Measurements from ENCODE around the gene TAF1D.

TAF1D gene

GRCh38 chr11:93720522-93720921 is 20.8 kb downstream of the TAF1D start:
- no peak for DNase-seq (ENCODE audit: low read depth in 2 of 2)

GRCh38 chr11:93719310-93719709 is 22.0 kb downstream of the TAF1D start:
- DNase-seq (ENCODE audit: low read depth in 2 of 2), result no peak

- no peak for DNase-seq (ENCODE audit: low read depth in 2 of 2)
Observed at GRCh38 chr11:93718057-93718563, 23.2 kb downstream of the TAF1D start.

GRCh38 chr11:93717501-93717900 is 23.8 kb downstream of the TAF1D start:
- no peak for DNase-seq (ENCODE audit: low read depth in 2 of 2)

GRCh38 chr11:93715797-93716396 is 25.4 kb downstream of the TAF1D start:
- no peak for DNase-seq (ENCODE audit: low read depth in 2 of 2)

- DNase-seq (ENCODE audit: low read depth in 2 of 2), result no peak
Observed at GRCh38 chr11:93712678-93713077, 28.6 kb downstream of the TAF1D start.

- DNase-seq (ENCODE audit: low read depth in 2 of 2), result no peak
Observed at GRCh38 chr11:93710239-93710638, 31.1 kb downstream of the TAF1D start.

GRCh38 chr11:93704237-93704636 is 37.1 kb downstream of the TAF1D start:
- no peak for DNase-seq (ENCODE audit: low read depth in 2 of 2)

- DNase-seq (ENCODE audit: low read depth in 2 of 2), result no peak
Observed at GRCh38 chr11:93700830-93701229, 40.5 kb downstream of the TAF1D start.

GRCh38 chr11:93697611-93698010 is 43.7 kb downstream of the TAF1D start:
- DNase-seq (ENCODE audit: low read depth in 2 of 2), result no peak

- DNase-seq (ENCODE audit: low read depth in 2 of 2), result no peak
Observed at GRCh38 chr11:93694557-93694956, 46.7 kb downstream of the TAF1D start.

GRCh38 chr11:93694109-93694508 is 47.2 kb downstream of the TAF1D start:
- DNase-seq (ENCODE audit: low read depth in 2 of 2), result no peak

GRCh38 chr11:93689240-93689639 is 52.1 kb downstream of the TAF1D start:
- no peak for DNase-seq (ENCODE audit: low read depth in 2 of 2)

- DNase-seq (ENCODE audit: low read depth in 2 of 2), result no peak
Observed at GRCh38 chr11:93686812-93687211, 54.5 kb downstream of the TAF1D start.

- DNase-seq (ENCODE audit: low read depth in 2 of 2), result no peak
Observed at GRCh38 chr11:93686226-93686625, 55.1 kb downstream of the TAF1D start.
